CD4-positive, alpha-beta T cell treated with Interleukin-12 subunit alpha and Interleukin-12 subunit beta, for 1 hour (primary cell): Measurements from ENCODE around the gene CLDN9.
A peak's percentile ranks its signal among the peaks of the same experiment; 100 is the strongest.

Experiments
- DNase-seq: peaks from one replicate; pipeline ENCODE4 v3.0.0-alpha.2; 2020

Gene CLDN9

DNA sequence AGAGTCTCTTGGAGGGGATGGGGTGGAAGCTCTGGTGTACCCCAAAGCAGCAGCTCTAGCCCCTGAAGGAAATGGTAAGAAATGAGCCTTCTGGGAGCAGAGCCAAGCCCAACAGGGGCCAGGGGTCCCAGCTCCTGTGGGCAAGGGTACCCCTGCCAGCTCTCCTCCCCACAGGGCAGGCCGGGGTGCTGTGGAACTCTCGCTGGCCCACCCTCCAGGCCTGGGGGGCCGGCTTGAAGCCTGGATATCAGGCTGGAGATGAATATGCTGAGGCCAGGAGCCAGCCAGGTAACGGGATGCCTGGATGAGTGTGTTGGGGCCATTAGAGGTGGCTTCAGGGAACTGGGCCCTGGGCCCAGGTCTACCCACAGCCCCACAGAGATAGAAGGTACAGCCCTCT, 12.2 kb upstream of the CLDN9 start:
- DNase-seq: no peak

DNA sequence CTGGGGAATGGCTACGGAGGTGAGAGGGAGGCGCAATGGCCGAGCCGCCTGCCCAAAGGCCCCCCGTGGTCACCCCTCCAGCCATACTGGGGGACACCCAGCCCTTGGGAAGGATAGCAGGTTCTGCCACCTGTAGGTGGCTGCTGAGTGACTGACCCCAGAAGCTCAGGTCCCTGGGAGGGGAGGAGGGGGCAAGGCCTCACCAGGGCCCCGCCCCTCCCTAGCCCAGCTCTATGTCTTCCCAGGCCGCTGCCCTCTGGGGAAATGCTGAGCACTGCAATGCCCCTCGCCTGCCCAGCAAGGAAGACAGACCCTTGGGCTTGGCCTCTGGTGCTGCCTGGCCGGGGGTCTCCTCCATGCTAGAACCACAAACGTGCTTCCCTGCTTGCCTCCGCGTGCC, 11.4 kb upstream of the CLDN9 start:
- DNase-seq: no peak

DNA sequence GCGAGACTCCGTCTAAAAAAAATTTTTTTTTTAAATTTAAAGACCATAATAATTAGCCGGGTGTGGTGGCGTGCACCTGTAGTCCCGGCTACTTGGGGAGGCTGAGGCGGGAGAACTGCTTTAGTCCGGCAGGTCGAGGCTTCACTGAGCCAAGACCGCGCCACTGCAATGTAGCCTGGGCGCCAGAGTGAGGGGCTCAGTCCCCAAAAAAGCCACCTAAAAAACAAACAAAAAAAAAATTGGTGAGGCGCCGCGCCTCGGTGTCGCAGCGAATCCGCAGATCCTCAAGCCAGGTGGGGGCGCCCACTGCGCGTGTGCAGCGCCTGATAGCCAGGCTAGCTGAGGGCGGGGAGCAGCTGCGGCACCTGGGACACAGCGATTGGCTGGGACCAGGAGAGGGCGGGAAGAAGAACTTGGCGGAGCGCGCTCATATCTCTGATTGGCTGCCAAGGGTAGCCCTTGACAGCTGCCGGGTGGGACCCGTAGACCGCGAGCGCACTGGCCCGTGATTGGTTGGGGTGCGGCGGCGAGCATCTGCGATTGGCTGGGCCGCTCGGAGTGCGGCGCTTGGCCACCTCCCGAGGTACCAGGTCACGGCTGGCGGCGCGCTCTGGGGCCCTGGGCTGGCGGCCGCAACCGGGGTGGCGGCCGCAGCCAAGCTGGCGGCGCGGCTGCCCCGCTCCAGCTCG, 9.0 kb upstream of the CLDN9 start:
- peak; percentile 99 for DNase-seq

DNA sequence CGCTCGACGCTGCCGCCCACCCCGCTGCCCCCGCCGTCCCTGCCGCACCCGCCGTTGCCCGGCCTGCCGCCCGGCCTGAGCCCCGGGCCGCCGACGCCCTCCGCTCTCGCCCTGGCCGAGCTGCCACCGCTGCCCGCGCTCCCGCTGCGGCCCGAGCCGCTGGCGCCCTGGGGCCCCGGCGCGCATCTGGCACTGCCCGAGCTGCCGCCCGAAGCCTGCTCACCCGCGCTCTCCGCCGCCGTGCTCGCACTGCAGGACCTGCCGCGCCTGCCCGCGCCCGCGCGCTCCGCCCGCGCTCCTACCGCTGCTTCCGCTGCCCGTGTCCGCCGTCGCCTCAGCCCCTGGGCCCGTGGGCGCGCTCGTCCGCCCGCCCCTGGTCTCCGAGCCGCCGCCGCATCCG, 8.4 kb upstream of the CLDN9 start:
- no peak for DNase-seq

DNA sequence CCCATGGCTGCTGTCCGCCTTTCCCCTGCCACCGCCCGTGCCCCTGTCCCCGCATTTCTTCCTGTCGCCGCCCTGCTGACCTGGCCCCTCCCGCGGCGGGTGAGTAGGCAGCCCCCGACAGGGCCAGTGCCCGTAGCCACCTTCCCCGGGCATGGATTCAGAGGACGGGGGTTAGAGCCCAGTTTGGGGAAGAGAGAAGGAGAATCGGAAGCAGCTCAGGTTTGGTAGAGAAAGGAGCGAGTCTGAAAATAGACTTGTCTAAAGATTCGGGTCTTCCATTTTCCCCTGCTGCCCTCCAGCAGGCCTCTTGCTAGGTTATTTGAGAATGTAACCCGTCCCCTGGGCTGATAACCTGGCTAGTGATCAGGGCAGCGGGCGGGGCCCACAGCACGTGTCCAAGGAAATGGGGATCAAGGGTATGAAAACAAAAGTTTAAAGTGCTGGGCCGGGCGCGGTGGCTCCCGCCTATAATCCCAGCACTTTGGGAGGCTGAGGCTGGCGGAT, 7.9 kb upstream of the CLDN9 start:
- no peak for DNase-seq

DNA sequence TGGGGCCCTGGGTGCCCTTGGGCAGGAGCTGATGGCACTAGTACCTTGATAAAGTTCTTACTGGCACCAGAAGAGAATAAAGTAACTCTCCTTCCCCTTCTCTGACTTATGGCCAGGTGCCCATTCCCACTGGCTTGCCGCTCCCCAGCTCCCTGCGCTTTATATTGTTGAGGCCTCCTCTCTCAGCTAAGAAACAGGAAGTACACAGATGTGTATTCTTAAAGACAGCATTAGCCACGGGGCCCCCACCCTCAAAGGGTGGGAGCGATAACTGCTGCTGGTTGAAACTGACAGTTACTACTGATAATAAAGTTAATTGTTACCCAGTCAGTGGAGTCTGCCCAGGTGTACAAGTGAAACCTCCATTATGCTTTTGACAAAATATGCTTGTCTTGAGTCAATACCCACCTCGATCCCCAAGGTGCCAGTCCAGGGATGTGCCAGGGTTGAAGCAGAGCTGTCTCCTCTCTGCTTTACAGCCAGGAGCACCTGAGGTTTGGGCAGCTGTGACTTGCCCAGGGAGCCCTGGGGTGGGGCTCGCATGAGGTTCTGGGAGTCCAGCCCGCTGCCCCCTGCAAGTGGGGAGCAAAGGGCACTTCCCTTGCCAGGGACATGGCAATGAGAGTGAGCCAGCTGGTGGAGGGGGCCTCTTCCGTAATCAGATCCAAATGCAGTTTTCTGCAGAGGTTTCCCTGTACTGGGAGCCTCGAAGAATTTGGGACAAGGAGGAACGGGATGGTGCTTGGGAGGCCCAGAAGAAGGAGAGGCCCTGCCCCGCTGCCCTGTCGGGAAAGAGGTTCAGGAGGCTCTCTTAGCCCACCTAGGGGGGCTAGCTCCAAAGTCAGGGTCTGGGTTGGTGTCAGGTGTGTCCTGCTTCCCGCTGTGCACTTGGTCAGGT, 5.4 kb upstream of the CLDN9 start:
- no peak for DNase-seq

DNA sequence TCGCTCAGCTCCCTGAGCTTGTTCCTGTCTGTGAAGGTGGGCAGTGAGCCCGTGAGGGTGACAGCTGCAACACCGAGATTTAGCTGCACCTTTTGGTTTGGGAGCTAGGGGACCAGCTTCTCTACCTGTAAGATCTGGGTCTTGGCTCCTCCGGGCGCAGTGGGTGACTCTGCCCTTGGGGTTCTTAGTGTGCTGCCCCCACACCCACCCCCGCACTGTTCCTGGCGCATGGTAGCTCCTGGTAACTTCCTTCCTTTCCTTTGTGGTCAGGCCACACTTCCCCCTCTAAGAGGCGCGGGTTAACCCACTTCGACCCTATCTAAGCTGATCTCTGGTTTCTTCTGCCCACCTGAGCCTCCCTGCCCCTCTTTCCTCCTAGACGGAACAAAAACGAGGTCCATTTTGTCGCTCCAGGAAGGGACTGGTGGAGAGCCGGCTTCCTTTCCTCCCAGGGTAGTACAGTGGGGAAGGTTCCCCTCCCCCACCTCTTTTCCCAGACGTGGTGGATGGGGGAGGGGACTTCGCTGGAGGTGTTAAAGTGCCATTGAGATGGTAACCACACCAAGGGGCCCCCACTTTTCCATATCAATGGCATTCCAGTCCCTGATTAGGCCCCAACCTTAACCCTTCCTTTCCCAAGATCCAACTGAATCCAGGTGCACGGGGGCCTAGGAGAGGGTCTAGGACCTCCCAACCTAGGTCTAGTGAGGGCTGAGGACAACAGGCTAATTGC, 4.6 kb upstream of the CLDN9 start:
- DNase-seq: no peak

DNA sequence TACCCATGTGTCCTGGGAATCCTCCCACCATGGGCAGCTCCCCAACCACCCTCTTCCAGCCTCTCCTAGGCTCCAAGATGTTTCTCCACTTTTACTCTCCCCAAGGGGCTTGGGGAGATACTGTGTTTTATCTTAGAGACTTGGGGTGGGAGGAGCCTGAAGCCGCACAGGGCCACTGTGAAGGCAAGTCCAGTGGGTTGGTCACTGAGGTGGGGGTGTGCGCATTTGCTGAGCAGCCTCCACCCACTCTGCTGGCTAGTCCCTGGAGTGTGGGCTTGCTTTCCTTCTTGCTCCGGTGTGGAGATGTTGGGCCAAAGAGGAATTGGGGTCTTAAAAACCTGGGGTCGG, 4.1 kb upstream of the CLDN9 start:
- no peak for DNase-seq

DNA sequence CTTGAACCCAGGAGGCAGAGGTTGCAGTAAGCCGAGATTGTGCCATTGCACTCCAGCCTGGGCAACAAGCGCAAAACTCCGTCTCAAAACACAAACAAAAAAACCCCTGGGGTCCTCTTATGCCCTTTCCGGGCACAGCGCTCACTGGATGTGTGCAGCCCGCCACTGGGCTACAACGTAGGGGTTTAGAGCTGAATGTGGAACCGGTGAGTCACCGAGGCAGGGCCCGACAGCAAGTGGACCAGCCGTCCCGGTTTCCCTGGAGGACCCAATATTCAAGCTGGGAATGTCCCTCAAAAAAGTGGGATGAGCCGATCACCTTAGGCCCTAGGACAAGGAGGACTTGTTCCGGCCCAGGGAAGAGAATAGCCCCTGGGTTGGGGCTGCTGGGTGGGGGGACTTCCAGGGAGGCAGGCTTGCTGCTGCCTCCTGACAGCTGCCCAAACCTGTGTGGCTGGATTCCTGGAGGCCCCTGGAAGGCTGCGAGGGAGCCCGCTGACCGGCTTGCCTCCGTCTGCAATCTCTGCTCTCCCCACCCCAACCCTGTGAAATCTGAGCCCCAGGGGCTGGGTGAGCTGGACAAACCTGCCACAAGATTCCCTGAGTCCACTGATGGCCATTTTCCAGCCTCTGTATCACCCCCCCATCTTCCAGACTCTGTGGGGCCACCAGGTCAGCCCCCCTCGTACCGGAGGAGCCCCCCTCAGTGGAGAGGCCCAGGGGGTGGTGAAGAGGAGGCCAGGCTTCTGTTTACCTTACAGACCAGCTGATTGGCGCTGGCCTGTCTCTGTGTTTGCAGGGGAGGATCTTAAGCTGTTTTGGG, 2.9 kb upstream of the CLDN9 start:
- DNase-seq: no peak

DNA sequence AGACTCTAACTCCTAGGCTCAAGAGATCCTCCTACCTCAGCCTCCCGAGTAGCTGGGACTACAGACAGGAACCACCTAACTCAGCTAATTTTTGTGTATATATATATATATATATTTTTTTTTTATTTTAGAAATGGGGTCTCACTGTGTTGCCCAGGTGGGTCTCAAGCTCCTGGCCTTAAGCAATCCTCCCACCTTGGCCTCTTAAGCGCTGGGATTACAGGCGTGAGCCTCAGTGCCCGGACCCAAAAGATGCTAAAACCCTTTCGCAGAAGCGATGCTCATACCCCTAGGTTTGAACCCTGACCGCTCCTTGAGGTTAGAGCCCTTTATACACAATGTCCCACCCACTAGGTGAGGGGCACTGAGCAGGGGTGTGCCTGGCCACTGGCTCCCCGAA, 2.2 kb upstream of the CLDN9 start:
- DNase-seq: no peak

DNA sequence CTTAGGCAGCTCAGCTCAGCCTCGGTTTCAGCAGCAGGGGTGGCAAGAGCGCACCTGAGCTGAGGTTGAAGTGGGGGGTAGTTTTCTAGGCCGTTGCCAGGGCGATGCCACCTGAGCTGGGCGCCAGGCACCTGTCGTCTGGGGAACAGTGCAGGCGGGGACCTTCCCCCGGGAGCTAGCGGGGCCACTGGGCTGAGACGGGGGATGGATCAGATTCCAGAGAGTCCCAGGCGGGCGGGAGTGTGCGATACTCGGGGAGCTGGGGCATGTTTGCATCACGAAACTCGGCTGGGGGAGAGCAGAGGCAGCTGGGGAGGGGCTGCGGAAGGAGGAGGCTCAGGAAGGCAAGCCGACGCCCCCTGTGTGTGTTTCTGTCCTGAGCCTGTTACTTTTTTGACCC, 477 bp upstream of the CLDN9 start:
- no peak for DNase-seq

DNA sequence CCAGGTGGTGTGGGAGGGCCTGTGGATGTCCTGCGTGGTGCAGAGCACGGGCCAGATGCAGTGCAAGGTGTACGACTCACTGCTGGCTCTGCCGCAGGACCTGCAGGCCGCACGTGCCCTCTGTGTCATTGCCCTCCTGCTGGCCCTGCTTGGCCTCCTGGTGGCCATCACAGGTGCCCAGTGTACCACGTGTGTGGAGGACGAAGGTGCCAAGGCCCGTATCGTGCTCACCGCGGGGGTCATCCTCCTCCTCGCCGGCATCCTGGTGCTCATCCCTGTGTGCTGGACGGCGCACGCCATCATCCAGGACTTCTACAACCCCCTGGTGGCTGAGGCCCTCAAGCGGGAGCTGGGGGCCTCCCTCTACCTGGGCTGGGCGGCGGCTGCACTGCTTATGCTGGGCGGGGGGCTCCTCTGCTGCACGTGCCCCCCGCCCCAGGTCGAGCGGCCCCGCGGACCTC, 798 bp downstream of the CLDN9 start:
- DNase-seq: no peak

DNA sequence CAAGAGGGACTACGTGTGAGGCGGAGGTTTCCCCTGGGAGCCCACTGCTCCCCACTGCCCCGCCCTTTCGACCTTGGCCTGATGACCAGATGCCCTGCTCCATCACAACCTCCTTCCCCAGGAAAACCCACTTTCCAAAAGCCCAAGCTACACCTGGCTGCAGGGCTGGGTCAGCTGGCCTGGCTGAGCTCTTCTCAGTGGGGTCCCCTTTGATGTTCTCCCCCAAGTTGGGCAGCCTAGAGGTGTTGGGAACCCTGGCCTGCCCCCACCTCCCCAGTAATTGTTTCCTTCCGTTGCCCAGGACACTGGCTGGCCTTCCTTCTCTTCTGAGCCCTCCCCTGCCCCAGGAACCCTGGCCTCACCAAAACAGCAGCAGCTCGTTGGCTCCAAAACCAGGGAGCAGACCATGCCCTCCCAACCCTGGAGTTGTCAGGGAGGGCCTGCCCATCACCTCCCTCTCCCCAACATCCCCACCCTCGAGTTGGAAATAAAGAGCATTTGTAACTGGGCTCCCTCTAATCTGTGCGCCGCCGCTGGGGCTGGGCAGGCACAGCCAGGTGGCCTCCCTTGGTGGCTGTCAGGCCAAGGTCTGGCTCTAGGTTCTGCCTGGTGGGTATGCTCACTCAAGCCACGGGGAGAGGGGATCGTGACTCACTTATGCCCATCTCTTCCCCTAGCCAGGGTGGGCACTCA, 1.4 kb downstream of the CLDN9 start:
- no peak for DNase-seq

DNA sequence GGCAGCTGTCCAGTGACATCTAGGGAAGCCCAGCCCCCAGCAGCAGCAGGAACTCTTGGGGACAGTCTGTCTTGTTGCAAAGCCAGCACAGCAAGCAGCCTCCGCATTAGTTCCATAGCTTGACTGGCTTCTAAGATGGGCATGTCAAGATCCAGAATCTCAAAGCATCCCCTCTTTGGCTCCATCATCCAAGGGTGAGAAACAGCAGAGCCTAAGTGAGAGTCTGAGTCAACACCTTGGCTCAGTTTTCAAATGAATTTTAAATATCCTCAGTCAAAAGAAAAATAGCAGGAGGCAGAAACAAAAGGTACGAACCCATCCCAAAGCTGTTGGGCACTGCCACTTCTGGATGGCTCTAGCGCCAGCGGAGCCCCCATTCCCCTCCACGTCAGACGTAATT, 2.2 kb downstream of the CLDN9 start:
- no peak for DNase-seq

DNA sequence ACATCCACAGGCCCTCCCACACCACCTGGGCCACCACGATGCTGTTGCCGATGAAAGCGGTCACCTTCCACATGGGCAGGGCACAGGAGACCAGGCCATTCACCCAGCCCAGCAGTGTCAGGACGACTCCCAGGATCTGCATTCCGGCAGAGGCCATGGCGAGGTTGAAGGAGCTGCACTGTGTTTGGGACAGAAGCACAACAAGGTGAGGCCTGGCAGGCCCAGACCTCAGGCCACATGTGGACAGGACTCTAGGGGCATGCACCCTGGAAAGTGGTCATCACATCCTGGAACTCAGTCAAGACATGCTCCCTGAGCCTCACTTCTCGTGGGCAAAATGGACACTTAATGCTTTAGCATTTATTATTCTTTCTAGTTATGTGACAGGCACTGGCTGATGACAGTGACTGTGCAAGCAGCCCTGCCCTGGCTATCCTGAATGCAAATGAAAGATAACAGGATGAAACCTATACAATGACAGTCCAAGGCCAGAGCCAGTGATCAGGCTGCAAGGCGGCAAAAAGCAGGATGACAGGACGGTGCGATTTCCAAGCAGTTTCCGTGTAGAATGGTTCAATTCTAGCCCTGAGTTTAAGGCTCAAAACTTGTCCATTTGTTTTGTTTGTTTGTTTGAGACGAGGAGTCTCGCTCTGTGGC, 3.3 kb downstream of the CLDN9 start:
- no peak for DNase-seq

DNA sequence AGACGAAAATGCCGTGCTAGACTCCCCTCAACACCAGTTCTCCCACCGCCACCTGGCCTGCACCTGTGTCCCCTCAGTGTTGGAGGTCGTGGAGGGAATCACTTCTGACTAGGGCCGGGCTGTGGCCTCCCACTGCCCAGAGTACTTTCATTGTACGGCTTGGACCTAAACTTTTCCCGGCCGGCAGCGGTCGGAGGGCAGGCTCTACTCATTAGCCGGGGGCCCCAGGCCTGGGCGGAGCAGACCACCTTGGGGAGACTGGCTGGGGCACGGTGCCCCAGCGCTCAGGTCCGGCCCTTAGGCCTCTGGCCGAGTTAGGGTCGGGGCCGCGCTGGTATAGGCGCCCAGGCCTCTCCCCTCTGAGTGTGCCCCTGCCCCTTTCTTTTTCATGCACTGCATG, 4.6 kb downstream of the CLDN9 start:
- DNase-seq: no peak

DNA sequence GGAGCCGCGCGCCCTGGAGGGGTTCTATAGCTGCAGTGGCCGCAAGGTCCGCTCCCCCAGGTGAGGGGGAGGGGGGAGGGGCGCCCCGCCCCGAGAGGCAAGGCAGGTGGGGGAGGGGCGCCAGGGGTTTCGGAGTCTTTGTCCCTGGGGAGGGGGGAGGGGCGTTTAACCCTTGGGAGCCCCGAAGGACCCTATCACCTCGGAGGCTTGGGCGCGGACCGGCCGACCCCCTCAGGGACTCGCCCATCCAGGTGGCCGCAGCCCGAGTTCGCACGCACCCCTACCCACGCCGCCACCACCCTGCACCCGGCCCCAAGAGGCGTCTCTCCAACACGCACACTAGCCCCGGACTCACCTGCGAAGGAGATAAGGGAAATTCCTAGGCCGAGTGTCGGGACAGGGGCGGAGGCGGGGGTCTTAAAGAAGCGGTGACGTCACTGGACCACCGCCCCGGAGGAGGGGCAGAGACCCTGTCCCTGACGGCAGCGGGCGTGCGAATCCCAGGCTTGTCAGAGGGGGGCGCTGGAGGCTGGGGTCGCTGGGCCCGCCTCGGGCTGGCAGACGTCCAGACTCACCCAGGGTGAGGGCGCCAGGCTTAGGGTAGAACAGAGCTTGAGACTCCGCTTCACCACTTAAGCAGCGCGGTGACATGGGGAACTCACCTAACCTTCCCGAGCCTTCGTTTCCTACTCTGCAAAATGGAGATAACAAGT, 5.2 kb downstream of the CLDN9 start, which contains the start of gene CLDN6:
Gene CLDN6 (minus strand): TSS at position 390 of the 713 bp plus-strand sequence. CDS start 2,162 bp downstream, outside the sequence.
- DNase-seq: no peak

DNA sequence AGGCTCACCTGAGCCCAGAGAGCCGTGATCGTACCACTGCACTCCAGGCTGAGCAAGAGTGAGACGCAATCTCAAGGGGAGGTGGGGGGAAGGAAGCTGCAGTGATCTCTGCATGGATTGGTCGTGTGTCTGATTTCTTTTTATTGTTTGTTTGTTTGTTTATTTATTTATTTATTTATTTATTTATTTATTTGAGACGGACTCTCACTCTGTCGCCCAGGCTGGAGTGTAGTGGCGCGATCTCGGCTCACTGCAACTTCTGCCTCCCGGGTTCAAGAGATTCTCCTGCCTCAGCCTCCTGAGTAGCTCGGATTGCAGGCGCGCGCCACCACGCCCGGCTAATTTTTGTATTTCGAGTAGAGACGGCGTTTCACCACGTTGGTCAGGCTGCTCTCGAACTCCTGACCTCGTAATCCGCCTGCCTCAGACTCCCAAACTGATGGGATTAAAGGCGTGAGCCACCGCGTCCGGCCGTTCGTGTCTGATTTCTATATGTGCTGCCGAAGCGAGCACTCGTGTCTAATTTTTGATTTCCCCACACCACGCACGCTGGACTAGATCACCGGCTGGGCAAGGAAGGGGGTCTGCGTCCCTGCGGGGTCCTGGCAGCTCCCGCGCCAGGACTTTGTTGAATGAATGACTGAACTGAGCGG, 7.0 kb downstream of the CLDN9 start:
- DNase-seq: no peak

DNA sequence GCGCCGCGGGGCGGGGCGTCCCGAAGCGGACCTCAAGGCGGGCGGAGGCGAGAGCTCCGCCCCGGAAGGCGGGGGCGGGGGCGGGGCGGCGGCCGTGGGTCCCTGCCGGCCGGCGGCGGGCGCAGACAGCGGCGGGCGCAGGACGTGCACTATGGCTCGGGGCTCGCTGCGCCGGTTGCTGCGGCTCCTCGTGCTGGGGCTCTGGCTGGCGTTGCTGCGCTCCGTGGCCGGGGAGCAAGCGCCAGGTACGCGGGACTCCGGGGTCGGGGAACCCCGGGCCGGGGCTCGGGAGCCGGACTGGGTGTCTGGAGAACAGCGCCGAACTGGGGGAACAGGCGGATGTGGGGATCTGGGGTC, 7.5 kb downstream of the CLDN9 start, which contains the start of gene TNFRSF12A:
Gene TNFRSF12A (plus strand): TSS at position 122 of the 357 bp plus-strand sequence. CDS start 30 bp downstream, at position 152.
- peak; percentile 79 for DNase-seq
